HFF-Myc (cell line): Measurements from ENCODE around the gene RADX.
A peak's percentile ranks its signal among the peaks of the same experiment; 100 is the strongest.

Source experiments
- DNase-seq: peaks from one replicate; pipeline ENCODE4 v3.0.0-alpha.2; 2011; ENCODE audit warnings: low read depth; ENCODE audit errors: extremely low read depth
- H3K4me3 ChIP-seq: replicated peaks from 2 replicates; pipeline ENCODE4 v1.5.1; 2011; ENCODE audit warnings: low read depth, mild to moderate bottlenecking, control low read depth, low read length
- TF ChIP-seq, protein P1 (sequence below): IDR thresholded peaks from 2 replicates; pipeline ENCODE4 v1.5.1; 2012; ENCODE audit warnings: mild to moderate bottlenecking, low read depth, low read length, control low read depth; ENCODE audit errors: missing control alignments

Gene RADX

DNA sequence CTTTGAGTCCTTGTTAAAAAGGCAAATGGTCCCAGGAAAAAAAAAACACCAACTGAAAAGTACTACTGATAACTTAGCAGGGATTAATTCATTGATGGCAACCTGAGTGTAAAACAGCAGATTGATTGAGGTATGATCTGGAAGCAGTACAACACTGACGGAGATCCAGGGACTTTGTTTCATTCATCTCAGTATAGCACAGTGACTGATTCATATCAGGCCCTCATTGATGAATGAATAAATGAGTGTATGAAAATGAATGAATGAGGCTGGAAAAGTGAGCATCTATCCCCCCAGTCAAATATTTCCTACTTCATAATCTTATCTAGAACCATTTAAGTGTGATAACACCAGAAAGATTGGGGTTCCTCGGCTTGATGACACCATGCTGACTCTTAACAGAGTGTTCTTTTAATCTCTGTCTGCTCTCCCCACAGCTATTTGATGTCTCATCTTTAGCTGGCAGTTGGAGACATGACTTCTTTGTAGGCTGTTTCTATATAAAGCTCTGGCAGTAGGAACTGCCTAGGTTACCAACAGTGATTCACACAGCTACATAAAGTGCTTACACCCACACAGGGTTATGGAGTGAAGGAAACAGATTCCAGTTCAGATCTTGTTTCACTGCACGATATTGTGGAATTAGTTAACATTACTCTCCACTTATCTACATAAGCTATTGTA, 96.1 kb downstream of the RADX start:
- H3K4me3 ChIP-seq, result no peak overlapping the region
- peak; percentile 31 for DNase-seq
- TF ChIP-seq, protein P1, sequence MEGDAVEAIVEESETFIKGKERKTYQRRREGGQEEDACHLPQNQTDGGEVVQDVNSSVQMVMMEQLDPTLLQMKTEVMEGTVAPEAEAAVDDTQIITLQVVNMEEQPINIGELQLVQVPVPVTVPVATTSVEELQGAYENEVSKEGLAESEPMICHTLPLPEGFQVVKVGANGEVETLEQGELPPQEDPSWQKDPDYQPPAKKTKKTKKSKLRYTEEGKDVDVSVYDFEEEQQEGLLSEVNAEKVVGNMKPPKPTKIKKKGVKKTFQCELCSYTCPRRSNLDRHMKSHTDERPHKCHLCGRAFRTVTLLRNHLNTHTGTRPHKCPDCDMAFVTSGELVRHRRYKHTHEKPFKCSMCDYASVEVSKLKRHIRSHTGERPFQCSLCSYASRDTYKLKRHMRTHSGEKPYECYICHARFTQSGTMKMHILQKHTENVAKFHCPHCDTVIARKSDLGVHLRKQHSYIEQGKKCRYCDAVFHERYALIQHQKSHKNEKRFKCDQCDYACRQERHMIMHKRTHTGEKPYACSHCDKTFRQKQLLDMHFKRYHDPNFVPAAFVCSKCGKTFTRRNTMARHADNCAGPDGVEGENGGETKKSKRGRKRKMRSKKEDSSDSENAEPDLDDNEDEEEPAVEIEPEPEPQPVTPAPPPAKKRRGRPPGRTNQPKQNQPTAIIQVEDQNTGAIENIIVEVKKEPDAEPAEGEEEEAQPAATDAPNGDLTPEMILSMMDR, result no peak

DNA sequence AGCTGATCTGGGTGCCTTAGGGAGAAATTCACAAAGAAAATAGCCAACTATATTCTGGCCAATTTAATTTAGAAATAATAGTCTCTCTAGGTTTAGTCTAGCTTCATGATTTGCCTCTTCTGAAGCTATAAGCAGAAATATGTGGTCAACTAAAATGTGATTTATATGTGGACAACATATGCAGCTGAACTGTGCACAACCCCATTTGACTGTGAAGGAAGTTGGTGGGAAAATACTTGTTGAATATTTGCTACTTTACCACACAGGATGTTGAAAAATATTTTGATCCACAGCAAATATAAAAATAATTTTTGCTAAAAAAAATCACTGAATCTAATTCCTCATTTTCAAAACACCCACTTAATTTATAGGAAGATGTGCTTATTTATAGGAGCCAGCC, 99.0 kb downstream of the RADX start:
- no peak for DNase-seq
- TF ChIP-seq, protein P1, result no peak
- no peak overlapping the region for H3K4me3 ChIP-seq

DNA sequence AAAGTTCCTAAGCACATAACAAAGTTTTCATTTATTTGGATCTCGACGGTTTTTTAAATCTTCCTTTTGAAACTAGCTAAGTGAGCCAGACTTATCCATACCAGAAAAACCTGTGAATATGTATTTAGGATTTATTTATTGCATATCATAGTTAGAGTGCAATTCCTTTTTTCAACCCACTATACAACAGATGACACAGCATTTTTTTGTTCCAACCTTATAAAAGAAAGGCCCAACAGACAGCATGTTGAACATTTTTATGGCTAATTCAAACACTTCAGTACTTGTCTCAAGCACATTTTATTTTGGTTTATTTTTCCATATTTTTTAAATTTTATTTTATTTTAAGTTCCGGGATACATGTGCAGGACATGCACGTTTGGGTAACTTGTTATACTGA, 99.6 kb downstream of the RADX start:
- no peak overlapping the region for H3K4me3 ChIP-seq
- DNase-seq, result no peak
- TF ChIP-seq, protein P1, result no peak

DNA sequence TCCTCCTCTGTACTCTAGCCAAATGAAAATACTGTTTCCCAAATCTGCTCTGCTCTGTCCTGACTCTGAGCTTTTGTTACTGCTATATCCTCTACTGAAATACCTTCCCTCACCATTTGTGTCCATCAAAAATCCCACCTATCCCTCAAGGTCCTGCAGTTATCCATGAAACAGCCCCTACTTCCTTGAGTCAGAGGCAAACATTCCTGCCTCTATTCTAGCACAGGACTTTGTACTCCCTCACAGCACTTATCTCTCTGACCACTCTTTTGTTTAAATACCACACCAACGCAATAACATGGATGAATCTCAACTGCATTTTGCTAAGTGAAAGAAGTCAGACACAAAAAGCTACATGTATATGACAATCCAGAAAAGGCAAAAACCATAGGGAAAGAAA, 104.2 kb downstream of the RADX start:
- DNase-seq, result no peak
- TF ChIP-seq, protein P1, result no peak
- H3K4me3 ChIP-seq, result no peak overlapping the region

DNA sequence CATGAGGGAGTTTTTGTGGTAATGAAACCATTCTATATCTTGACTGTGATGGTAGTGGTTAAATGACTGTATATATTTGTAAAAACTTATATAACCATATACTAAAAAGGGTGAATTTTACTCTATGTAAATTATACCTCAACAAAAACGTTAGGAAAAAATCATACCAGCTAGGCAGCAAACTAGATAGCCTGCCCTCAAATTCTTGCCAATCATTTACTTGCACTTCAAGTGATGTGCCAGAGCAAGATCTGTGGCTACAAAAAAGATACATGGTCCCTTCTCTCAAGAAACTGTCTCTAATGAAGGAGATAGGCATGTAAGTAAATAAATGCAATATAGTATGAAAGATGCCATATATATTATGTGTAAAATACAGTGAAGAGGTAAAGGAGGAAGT, 104.7 kb downstream of the RADX start:
- TF ChIP-seq, protein P1, result no peak
- H3K4me3 ChIP-seq, result no peak overlapping the region
- no peak for DNase-seq

DNA sequence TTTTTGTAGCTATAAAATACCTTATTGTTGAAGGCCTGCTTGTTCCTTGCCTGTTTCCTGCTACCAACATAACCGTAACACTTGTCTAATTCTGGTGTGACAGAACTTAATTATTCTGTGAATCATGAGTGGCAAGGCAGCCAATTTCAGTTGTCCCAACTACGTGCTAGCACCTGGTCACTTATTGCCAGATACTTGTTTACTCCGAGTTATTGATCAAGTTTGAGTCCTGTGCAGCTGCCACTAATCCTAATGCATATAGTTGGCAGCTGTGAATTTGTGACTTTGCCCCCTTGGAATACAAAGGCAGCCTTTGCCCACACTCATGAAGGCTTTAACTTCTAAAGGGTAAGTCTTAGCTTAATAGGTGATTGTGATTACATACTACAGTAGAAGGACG, 106.9 kb downstream of the RADX start:
- no peak for DNase-seq
- TF ChIP-seq, protein P1, result no peak
- H3K4me3 ChIP-seq, result no peak overlapping the region

DNA sequence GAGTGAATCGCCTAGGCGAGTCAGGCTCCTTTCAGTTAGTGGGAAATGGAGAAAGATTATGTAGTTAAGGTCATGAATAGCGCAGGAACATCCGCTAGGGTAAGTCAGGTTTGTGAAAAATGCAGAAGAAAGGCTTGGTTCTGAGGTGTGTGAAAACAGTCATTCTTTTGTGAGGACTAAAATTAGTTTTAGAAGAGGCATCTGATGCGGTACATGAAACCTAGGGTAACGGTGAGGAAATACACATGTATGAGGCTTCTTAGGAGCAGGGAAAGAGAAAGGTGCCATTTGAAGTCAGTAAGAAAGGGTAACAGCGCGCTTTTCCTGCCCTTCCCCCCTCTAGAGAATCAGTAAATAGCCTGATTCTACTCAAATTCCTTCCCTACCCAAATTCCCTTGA, 114.2 kb downstream of the RADX start:
- peak overlapping the region; percentile 39 for H3K4me3 ChIP-seq
- TF ChIP-seq, protein P1, result no peak
- no peak for DNase-seq
